HEK293 (cell line): ENCODE data around the gene MLX.

Experiments
- CTCF ChIA-PET: fragments of 350-600 bp; formaldehyde crosslinking; extraction: SDS; loops from one replicate; lab custom pipeline; 2021; ENCODE audit warnings: antibody characterized with exemption; lab: Yijun Ruan, JAX
- POLR2A ChIA-PET: fragments of 300-600 bp; formaldehyde crosslinking; extraction: SDS; loops from one replicate; lab custom pipeline; 2020; ENCODE audit warnings: antibody characterized with exemption, inconsistent platforms; lab: Yijun Ruan, JAX
- H3K27ac ChIP-seq: fragments of 200-500 bp; sonication (Bioruptor generic); 2 replicates; pipeline ENCODE4 v1.5.1; 2014; ENCODE audit warnings: low read depth, low read length, control low read depth, inconsistent platforms; ENCODE audit errors: extremely low read depth
- H3K36me3 ChIP-seq, 2 experiments: fragments of 200-500 bp in 1 of 2; sonication (Bioruptor generic) in 1 of 2; 1 replicate in 1 of 2; 2 replicates in 1 of 2; pipeline ENCODE4 v1.5.1; 2014 to 2017; ENCODE audit warnings: inconsistent platforms in 2 of 2, low read length in 2 of 2; ENCODE audit not compliant: control insufficient read depth in 2 of 2, insufficient read depth in 1 of 2
- H3K4me1 ChIP-seq: fragments of 200-500 bp; sonication (Bioruptor generic); 2 replicates; pipeline ENCODE4 v1.5.1; 2014; ENCODE audit warnings: mild to moderate bottlenecking, low read length, inconsistent platforms; ENCODE audit not compliant: control insufficient read depth, insufficient read depth
- H3K4me3 ChIP-seq: 2 replicates; pipeline ENCODE4 v1.5.1; 2011; ENCODE audit warnings: low read depth, mild to moderate bottlenecking, control low read depth, low read length, moderate library complexity
- H3K9me3 ChIP-seq: fragments of 200-500 bp; sonication (Bioruptor generic); 2 replicates; pipeline ENCODE4 v1.5.1; 2014; ENCODE audit warnings: low read depth, low read length, inconsistent platforms; ENCODE audit not compliant: control insufficient read depth, insufficient read depth
- GLI2 ChIP-seq: fragments of 450-650 bp; formaldehyde crosslinking; IDR thresholded peaks from 2 replicates; pipeline ENCODE4; 2017; ENCODE audit warnings: missing biosample characterization, missing genetic modification characterization, low read depth, borderline replicate concordance
- SETDB1 ChIP-seq: IDR thresholded peaks from one replicate; pipeline ENCODE4 v1.6.1; 2017; ENCODE audit warnings: mild to moderate bottlenecking, low read length, moderate library complexity, mixed read lengths; ENCODE audit not compliant: insufficient read length
- TRIM28 ChIP-seq: IDR thresholded peaks from 2 replicates; pipeline ENCODE4 v1.6.1; 2011; ENCODE audit warnings: low read length, control low read depth, borderline replicate concordance
- ZIC2 ChIP-seq: fragments of 450-650 bp; formaldehyde crosslinking; IDR thresholded peaks from 2 replicates; pipeline ENCODE4 v1.5.1; 2016; ENCODE audit warnings: missing biosample characterization, missing genetic modification characterization
- ZNF248 ChIP-seq: fragments of 450-650 bp; formaldehyde crosslinking; IDR thresholded peaks from 2 replicates; pipeline ENCODE4 v1.5.1; 2017; ENCODE audit warnings: missing biosample characterization, missing genetic modification characterization
- ZNF292 ChIP-seq: fragments of 450-650 bp; formaldehyde crosslinking; IDR thresholded peaks from 2 replicates; pipeline ENCODE4 v1.5.1; 2016; ENCODE audit warnings: low read depth, missing biosample characterization, missing genetic modification characterization, borderline replicate concordance
- ZNF354C ChIP-seq: fragments of 450-650 bp; formaldehyde crosslinking; IDR thresholded peaks from 2 replicates; pipeline ENCODE4 v1.5.1; 2016; ENCODE audit warnings: missing biosample characterization, missing genetic modification characterization, low read depth, borderline replicate concordance
- ZNF426 ChIP-seq: fragments of 450-650 bp; formaldehyde crosslinking; IDR thresholded peaks from 2 replicates; pipeline ENCODE4 v1.5.1; 2017; ENCODE audit warnings: missing biosample characterization, missing genetic modification characterization, mild to moderate bottlenecking, inconsistent platforms, moderate library complexity
- ZNF544 ChIP-seq: fragments of 450-650 bp; formaldehyde crosslinking; IDR thresholded peaks from 2 replicates; pipeline ENCODE4 v1.5.0; 2017; ENCODE audit warnings: missing biosample characterization, missing genetic modification characterization
- ZNF561 ChIP-seq: fragments of 450-650 bp; IDR thresholded peaks from 2 replicates; pipeline ENCODE4 v1.5.1; 2018; ENCODE audit warnings: missing biosample characterization, missing genetic modification characterization, borderline replicate concordance
- ZNF596 ChIP-seq: fragments of 450-650 bp; IDR thresholded peaks from 2 replicates; pipeline ENCODE4 v1.5.0; 2018; ENCODE audit warnings: missing biosample characterization, mild to moderate bottlenecking, missing genetic modification characterization, moderate library complexity
- ZNF777 ChIP-seq: fragments of 450-650 bp; formaldehyde crosslinking; IDR thresholded peaks from 2 replicates; pipeline ENCODE4 v1.5.1; 2017; ENCODE audit warnings: missing biosample characterization, missing genetic modification characterization, borderline replicate concordance
- ZSCAN16 ChIP-seq: fragments of 450-650 bp; formaldehyde crosslinking; IDR thresholded peaks from 2 replicates; pipeline ENCODE4 v1.5.1; 2016; ENCODE audit warnings: missing biosample characterization, missing genetic modification characterization
- TF ChIP-seq, protein P1 (sequence below): fragments of 450-650 bp; formaldehyde crosslinking; IDR thresholded peaks from 2 replicates; pipeline ENCODE4 v1.5.1; 2016; ENCODE audit warnings: missing biosample characterization, missing genetic modification characterization, borderline replicate concordance

MLX gene

DNA sequence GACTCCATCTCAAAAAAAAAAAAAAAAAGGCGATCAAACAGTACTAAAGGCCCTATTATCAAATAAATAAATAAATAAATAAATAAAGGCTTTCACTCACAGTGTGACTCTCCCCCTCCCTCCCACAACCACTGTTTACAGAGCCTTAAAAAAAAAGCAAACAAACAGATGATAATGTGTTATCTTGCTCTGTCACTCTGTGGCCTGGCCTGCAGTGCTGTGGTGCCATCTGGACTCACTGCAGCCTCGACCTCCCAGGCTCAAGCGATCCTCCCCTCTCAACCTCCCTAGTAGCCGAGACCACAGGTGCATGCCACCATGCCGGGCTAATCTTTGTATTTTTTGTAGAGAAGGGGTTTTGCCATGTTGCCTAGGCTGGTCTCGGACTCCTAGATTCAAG is 39.0 kb upstream of the MLX start:
- Histone ChIP-seq H3K4me1 (peaks cover 15% of the 10 kb centered on the region), H3K36me3 (peaks cover 0 to 2% of the 10 kb centered on the region in 2 experiments; a peak in 1 of 3 replicates), H3K27ac (no peak overlapping the region), H3K4me3 (no peak overlapping the region), H3K9me3 (no peaks in the 10 kb centered on the region)
- ChIA-PET CTCF (interaction anchor here (0.6 to 3.6 kb wide), 46 partner anchors 8 to 771 kb away, joined by 3 to 40 read pairs (median 4); partner anchors contain the start of genes CAVIN1, NAGLU and PSMC3IP), POLR2A (interaction anchor here (0.5 to 1.4 kb wide), 7 partner anchors 8 to 139 kb away, joined by 3 to 10 read pairs (median 3); partner anchors contain the start of genes CAVIN1 and NAGLU)
- TF ChIP-seq ZNF596 (tag by site-specific recombination) (no peak), ZNF248 (tag by site-specific recombination) (no peak), ZNF777 (no peak), GLI2 (tag by site-specific recombination) (no peak), ZSCAN16 (tag by site-specific recombination) (peak; percentile 76), ZNF426 (no peak), ZNF544 (no peak)
- TF ChIP-seq, protein P1, sequence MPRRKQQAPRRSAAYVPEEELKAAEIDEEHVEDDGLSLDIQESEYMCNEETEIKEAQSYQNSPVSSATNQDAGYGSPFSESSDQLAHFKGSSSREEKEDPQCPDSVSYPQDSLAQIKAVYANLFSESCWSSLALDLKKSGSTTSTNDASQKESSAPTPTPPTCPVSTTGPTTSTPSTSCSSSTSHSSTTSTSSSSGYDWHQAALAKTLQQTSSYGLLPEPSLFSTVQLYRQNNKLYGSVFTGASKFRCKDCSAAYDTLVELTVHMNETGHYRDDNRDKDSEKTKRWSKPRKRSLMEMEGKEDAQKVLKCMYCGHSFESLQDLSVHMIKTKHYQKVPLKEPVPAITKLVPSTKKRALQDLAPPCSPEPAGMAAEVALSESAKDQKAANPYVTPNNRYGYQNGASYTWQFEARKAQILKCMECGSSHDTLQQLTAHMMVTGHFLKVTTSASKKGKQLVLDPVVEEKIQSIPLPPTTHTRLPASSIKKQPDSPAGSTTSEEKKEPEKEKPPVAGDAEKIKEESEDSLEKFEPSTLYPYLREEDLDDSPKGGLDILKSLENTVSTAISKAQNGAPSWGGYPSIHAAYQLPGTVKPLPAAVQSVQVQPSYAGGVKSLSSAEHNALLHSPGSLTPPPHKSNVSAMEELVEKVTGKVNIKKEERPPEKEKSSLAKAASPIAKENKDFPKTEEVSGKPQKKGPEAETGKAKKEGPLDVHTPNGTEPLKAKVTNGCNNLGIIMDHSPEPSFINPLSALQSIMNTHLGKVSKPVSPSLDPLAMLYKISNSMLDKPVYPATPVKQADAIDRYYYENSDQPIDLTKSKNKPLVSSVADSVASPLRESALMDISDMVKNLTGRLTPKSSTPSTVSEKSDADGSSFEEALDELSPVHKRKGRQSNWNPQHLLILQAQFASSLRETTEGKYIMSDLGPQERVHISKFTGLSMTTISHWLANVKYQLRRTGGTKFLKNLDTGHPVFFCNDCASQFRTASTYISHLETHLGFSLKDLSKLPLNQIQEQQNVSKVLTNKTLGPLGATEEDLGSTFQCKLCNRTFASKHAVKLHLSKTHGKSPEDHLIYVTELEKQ (tag by site-specific recombination), result no peak

DNA sequence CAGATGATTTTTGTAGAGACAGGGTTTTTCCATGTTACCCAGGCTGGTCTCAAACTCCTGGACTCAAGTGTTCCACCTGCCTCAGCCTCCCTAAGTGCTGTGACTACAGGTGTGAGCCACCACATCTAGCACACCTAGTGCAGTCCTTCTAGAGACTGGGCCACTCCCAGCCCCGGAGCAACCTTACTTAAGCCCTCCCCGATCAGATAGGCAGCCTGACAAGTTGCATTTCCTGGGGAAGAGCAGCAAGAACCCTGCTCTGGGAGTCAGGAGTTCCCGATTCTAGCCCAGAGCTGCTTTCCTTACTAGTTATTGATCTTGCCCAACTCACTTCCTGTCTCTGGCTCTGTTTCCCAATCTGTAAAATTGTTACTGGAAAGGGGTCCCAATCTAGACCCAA is 37.8 kb upstream of the MLX start:
- Histone ChIP-seq H3K4me3 (no peak overlapping the region), H3K36me3 (no peaks in the 10 kb centered on the region), H3K27ac (no peak overlapping the region), H3K4me1 (peaks cover 15% of the 10 kb centered on the region), H3K9me3 (no peaks in the 10 kb centered on the region)
- POLR2A ChIA-PET, result interaction anchor here (0.6 kb wide), 1 partner anchor 956 kb away, joined by 6 read pairs; no protein-coding TSS in a partner anchor
- CTCF ChIA-PET, result interaction anchor here (0.7 to 3.4 kb wide), 6 partner anchors 9 to 206 kb away, joined by 3 to 22 read pairs (median 6); no protein-coding TSS in a partner anchor
- no peak for TF ChIP-seq ZNF354C (tag by site-specific recombination)
- TF ChIP-seq TRIM28, result no peak

DNA sequence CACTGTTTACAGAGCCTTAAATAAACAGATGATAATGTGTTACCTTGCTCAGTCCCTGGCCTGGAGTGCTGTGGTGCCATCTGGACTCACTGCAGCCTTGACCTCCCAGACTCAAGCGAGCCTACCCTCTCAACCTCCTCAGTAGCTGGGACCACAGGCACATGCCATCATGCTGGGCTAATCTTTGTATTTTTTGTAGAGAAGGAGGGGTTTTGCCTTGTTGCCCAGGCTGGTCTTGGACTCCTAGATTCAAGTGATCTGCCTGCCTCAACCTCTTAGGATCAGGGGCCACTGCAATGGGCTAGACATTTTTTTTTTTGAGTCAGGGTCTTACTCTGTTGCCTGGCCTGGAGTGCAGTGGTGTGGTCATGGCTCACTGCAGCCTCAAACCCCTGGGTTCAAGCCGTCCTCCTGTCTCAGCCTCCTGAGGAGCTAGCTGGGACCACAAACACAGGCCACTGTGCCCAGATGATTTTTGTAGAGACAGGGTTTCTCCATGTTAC is 35.9 kb upstream of the MLX start:
- H3K4me3 ChIP-seq, result no peak overlapping the region
- H3K36me3 ChIP-seq, result no peaks in the 10 kb centered on the region
- H3K9me3 ChIP-seq, result no peaks in the 10 kb centered on the region
- H3K27ac ChIP-seq, result peak overlapping the region; percentile 70
- peak; percentile 99 for TF ChIP-seq ZSCAN16 (tag by site-specific recombination)
- TF ChIP-seq ZIC2 (tag by site-specific recombination), result peak; percentile 24; the same call in 1 of the 2 replicates
- no peak for TF ChIP-seq ZNF292 (tag by site-specific recombination)
- no peak for TF ChIP-seq ZNF561 (tag by site-specific recombination)
- TF ChIP-seq SETDB1, result peak; percentile 14
- peaks cover 22% of the 10 kb centered on the region for H3K4me1 ChIP-seq
- POLR2A ChIA-PET, result interaction anchor here (0.6 to 1.9 kb wide), 6 partner anchors 11 to 255 kb away, joined by 3 to 12 read pairs (median 4); partner anchors contain the start of genes CAVIN1 and STAT5B
- CTCF ChIA-PET, result interaction anchor here (0.6 to 3.4 kb wide), 11 partner anchors 11 to 219 kb away, joined by 3 to 22 read pairs (median 5); no protein-coding TSS in a partner anchor
